Testis (tissue), 5 donors: Measurements from ENCODE around the gene MNT. TPM values are rescaled to one million over a fixed set of nuclear protein-coding genes. Genes with fewer than 3 reads are reported as not detected.
"Not testable (repeated sequence)": the region's sequence is repeated elsewhere in the genome, so short reads cannot be mapped to it uniquely, and the experiment has no call there.

Source experiments
- DNase-seq: peaks from one replicate; pipeline ENCODE4 v3.0.0-alpha.2; 2019
- H3K27ac ChIP-seq, 2 donors: fragments of 200-600 bp; sonication (generic); one replicate each; pipeline ENCODE4 v1.5.1; 2019
- H3K27me3 ChIP-seq: fragments of 200-600 bp; sonication (generic); one replicate; pipeline ENCODE4 v1.5.1; 2019
- H3K36me3 ChIP-seq: fragments of 200-600 bp; sonication (generic); one replicate; pipeline ENCODE4 v1.5.1; 2017; ENCODE audit warnings: low read depth; ENCODE audit errors: missing control alignments
- H3K4me1 ChIP-seq: fragments of 200-600 bp; sonication (generic); one replicate; pipeline ENCODE4 v1.5.1; 2019
- H3K4me3 ChIP-seq, 2 donors: fragments of 200-600 bp; sonication (generic); one replicate each; pipeline ENCODE4 v1.5.1; 2017 to 2019
- H3K9me3 ChIP-seq: fragments of 200-600 bp; sonication (generic); one replicate; pipeline ENCODE4 v1.5.1; 2017
- POLR2A ChIP-seq: fragments of 450-650 bp; IDR thresholded peaks from one replicate; pipeline ENCODE4 v1.6.1; 2017; ENCODE audit warnings: antibody characterized with exemption, mild to moderate bottlenecking, moderate library complexity
- WGBS, 2 donors: methylation state at CpG; one replicate each; pipeline ENCODE4 v1.1.5; 2018; 5-methylcytosine and 5-hydroxymethylcytosine counted together
- intact Hi-C: fragments of 100-400 bp; cut with DNase I; formaldehyde crosslinking; loops from one replicate; pipeline ENCODE4 v1.15.1; 2023; ENCODE audit warnings: low total_unique reads
- long read RNA-seq, 2 donors: transcript quantifications; one replicate each; lab custom pipeline, GENCODE V29; 2026
- polyA plus RNA-seq: library from polyadenylated mRNA; stranded (reverse); fragments of 350-450 nt; fragmentation: Illumina TruSeq; extraction: RNeasy Lipid Tissue Mini Kit (QIAGEN cat#74804); gene quantifications from one replicate; pipeline ENCODE4 v1.2.3, GENCODE V29; 2014; ENCODE audit warnings: low read depth, low replicate concordance; ENCODE audit not compliant: insufficient read depth
- total RNA-seq, 2 donors: library from RNA; depleted of rRNA; stranded (reverse); fragments of >200 nt; gene quantifications; one replicate each; pipeline ENCODE4 v1.2.3, GENCODE V29; 2016
- TF ChIP-seq, protein P1 (sequence below), 3 experiments: fragments of 450-650 bp in 2 of 3; fragments of 200-600 bp in 1 of 3; sonication (generic) in 1 of 3; IDR thresholded peaks; one replicate each; pipeline ENCODE4 v1.5.1; 2016 to 2019; ENCODE audit warnings: antibody characterized with exemption in 3 of 3, mild to moderate bottlenecking in 2 of 3, moderate library complexity in 1 of 3

The MNT gene, protein sequence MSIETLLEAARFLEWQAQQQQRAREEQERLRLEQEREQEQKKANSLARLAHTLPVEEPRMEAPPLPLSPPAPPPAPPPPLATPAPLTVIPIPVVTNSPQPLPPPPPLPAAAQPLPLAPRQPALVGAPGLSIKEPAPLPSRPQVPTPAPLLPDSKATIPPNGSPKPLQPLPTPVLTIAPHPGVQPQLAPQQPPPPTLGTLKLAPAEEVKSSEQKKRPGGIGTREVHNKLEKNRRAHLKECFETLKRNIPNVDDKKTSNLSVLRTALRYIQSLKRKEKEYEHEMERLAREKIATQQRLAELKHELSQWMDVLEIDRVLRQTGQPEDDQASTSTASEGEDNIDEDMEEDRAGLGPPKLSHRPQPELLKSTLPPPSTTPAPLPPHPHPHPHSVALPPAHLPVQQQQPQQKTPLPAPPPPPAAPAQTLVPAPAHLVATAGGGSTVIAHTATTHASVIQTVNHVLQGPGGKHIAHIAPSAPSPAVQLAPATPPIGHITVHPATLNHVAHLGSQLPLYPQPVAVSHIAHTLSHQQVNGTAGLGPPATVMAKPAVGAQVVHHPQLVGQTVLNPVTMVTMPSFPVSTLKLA
- total RNA-seq (10 to 100 TPM; 46.3 to 67.7 TPM), polyA plus RNA-seq (27.9 TPM)
- long read RNA-seq, donor 1, full-length matches to known transcripts, result 12 of 38 reads
- long read RNA-seq, donor 1, partial matches to known transcripts, result 26 of 38 reads
- long read RNA-seq, donor 1, other reads (novel, unspliced or antisense), result 0 of 38 reads
- long read RNA-seq, donor 2, full-length matches to known transcripts, result 6 of 11 reads
- long read RNA-seq, donor 2, partial matches to known transcripts, result 5 of 11 reads
- long read RNA-seq, donor 2, other reads (novel, unspliced or antisense), result 0 of 11 reads

DNA sequence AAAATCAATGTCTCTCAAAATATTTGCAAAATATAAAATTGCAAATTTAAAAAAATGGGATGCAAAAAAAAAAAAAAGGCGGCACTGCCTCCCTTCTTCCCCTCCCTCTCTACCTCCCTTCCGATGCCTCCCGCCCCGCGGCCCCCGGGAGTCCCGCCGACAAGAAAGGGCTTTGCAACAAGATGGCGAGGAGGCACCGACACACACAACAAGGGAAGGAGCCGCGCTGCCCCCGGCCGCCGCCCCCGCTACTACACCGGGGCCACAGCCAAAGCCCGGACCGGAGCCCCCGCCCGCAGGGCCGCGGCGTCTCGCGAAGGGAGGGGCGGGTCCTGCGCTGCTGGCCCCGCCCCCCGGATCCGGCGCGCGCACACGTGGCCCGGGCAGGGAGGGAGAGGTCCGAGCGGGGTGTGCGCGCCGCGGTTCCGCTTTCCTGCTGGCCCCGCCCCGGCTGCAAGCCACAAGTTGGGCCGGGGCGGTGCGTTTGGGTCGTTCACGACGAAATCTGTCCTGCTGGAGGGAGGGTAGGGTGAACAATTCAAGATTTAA, at the start of gene MNT:
TSS of gene MNT (minus strand) at position 184 of the 549 bp plus-strand sequence. CDS start 348 bp downstream, outside the sequence.
- 0 to 1% methylated on average over 8 to 34 of the region's 51 CpGs for WGBS, 2 donors
- H3K27ac ChIP-seq, result peak within 1 kb of the TSS; percentile 94 to 99
- peaks cover 56% of the 10 kb centered on the region for H3K4me1 ChIP-seq
- no peaks in the 10 kb centered on the region for H3K27me3 ChIP-seq
- peak; percentile 95 for DNase-seq
- TF ChIP-seq, protein P1, sequence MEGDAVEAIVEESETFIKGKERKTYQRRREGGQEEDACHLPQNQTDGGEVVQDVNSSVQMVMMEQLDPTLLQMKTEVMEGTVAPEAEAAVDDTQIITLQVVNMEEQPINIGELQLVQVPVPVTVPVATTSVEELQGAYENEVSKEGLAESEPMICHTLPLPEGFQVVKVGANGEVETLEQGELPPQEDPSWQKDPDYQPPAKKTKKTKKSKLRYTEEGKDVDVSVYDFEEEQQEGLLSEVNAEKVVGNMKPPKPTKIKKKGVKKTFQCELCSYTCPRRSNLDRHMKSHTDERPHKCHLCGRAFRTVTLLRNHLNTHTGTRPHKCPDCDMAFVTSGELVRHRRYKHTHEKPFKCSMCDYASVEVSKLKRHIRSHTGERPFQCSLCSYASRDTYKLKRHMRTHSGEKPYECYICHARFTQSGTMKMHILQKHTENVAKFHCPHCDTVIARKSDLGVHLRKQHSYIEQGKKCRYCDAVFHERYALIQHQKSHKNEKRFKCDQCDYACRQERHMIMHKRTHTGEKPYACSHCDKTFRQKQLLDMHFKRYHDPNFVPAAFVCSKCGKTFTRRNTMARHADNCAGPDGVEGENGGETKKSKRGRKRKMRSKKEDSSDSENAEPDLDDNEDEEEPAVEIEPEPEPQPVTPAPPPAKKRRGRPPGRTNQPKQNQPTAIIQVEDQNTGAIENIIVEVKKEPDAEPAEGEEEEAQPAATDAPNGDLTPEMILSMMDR (IDR thresholded peaks at IDR 0.05), result peak in 1 of 3 experiments; percentile 23
- no peak for TF ChIP-seq POLR2A
- no peaks in the 10 kb centered on the region for H3K36me3 ChIP-seq
- intact Hi-C loops, result no loop called here
- no peaks in the 10 kb centered on the region for H3K9me3 ChIP-seq
- H3K4me3 ChIP-seq, result peak within 1 kb of the TSS; percentile 93 to 97

DNA sequence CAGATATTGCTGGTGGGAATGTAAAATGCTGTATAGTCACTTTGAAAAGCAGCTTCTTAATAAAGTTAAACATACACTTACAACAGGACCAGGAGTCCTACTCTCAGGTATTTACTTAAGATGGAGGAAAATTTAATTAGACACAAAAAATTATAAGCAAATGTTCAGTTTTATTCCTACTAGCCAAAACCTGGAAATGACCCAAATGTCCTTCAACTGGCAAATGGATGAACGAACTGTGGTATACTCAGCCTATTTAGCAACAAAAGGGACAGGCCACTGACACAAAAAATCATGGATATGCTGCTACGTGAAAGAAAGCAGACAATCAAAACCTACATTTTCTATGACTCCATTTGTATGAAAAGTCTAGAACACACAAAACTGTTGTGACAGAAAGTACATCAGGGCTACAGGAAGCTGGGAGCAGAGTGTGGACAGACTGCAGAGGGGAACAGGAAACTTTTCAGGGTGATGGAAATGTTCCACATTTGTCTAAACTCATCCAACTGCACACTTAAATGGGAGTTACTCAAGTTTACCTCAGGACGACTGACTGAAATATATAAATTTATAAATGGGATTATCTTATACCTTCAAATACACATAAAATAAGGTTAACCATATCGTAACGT, 49.3 kb upstream of the MNT start:
- Histone ChIP-seq H3K27ac (no peak overlapping the region), H3K4me3 (no peak overlapping the region), H3K4me1 (no peaks in the 10 kb centered on the region), H3K27me3 (no peaks in the 10 kb centered on the region), H3K36me3 (no peaks in the 10 kb centered on the region), H3K9me3 (no peaks in the 10 kb centered on the region)
- DNase-seq, result no peak
- TF ChIP-seq POLR2A, result no peak
- TF ChIP-seq, protein P1 (IDR thresholded peaks at IDR 0.05), result no peak
- 71 to 77% methylated on average over 5 of the region's 5 CpGs for WGBS, 2 donors
- intact Hi-C loops, result no loop called here

DNA sequence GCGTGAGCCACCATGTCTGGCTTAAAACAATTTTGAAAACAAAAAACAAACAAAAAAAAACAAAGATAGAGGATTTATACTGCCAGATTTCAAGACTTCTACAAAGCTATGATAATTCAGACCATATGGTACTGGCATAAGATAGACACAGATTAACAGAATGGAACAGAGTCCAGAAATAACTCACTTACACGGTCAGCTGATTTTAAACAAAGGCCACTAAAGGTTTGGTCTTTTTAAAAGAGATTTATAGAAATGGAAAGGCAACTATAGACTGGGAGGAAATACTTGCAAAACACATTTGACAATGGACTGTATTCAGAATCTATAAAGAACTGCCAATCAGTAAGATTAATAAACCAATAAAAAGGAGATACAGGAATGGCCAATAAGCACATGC, 48.6 kb upstream of the MNT start:
- H3K9me3 ChIP-seq, result no peaks in the 10 kb centered on the region
- H3K27ac ChIP-seq, result no peak overlapping the region
- H3K36me3 ChIP-seq, result no peaks in the 10 kb centered on the region
- DNase-seq, result no peak
- 67 to 87% methylated on average over 2 of the region's 2 CpGs for WGBS, 2 donors
- TF ChIP-seq, protein P1 (IDR thresholded peaks at IDR 0.05), result no peak
- no peak overlapping the region for H3K4me3 ChIP-seq
- H3K4me1 ChIP-seq, result no peaks in the 10 kb centered on the region
- intact Hi-C loops, result no loop called here
- H3K27me3 ChIP-seq, result no peaks in the 10 kb centered on the region

DNA sequence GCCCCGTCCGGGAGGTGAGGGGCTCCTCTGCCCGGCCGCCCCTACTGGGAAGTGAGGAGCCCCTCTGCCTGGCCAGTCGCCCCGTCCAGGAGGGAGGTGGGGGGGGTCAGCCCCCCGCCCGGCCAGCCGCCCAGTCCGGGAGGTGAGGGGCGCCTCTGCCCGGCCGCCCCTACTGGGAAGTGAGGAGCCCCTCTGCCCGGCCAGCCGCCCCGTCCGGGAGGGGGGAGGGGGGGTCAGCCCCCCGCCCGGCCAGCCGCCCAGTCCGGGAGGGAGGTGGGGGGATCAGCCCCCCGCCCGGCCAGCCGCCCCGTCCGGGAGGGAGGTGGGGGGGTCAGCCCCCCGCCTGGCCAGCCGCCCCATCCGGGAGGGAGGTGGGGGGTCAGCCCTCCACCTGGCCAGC, 46.6 kb upstream of the MNT start:
- H3K4me1 ChIP-seq, intact Hi-C loops, H3K36me3 ChIP-seq, H3K4me3 ChIP-seq, H3K27ac ChIP-seq, DNase-seq, H3K9me3 ChIP-seq, H3K27me3 ChIP-seq: not testable (repeated sequence)
- WGBS, 2 donors, result no CpG with 5 or more reads among the region's 29 CpGs
